PC-3 (cell line): ENCODE data around the gene DHX29. TPM values are rescaled to one million over a fixed set of nuclear protein-coding genes. Genes with fewer than 3 reads are reported as not detected.
"Not testable (repeated sequence)": the region's sequence is repeated elsewhere in the genome, so short reads cannot be mapped to it uniquely, and the experiment has no call there.

ENCODE experiments used
- ATAC-seq: fragments of 200-7000 bp; cut with Tn5 transposase; 2 replicates; pipeline ENCODE4 v1.9.1; 2020; ENCODE audit warnings: mild to moderate bottlenecking, moderate library complexity
- BruUV-seq: library from RNA; stranded (reverse); fragments of 400-500 nt; replicated peaks from 2 replicates; lab custom pipeline; 2021; lab: Mats Ljungman, UMichigan
- CTCF ChIA-PET: fragments of 300-600 bp; sonication (Branson Sonifier 250); formaldehyde crosslinking; loops from one replicate; lab custom pipeline; 2022; ENCODE audit warnings: antibody characterized with exemption; lab: Charles Lee
- POLR2A ChIA-PET: fragments of 300-600 bp; sonication (Branson Sonifier 250); formaldehyde crosslinking; loops from one replicate; lab custom pipeline; 2022; ENCODE audit warnings: antibody characterized with exemption; ENCODE audit not compliant: unreplicated experiment; lab: Charles Lee
- DNase-seq: peaks from one replicate; pipeline ENCODE4 v3.0.0-alpha.2; 2015
- H2AFZ ChIP-seq: fragments of 300-600 bp; sonication (generic); 2 replicates; pipeline ENCODE4 v1.6.0; 2016; ENCODE audit warnings: antibody characterized with exemption, low read length
- H3F3A ChIP-seq: fragments of 300-600 bp; sonication (generic); one replicate; pipeline ENCODE4 v1.6.0; 2017; ENCODE audit warnings: antibody characterized with exemption, low read length, control low read depth, mild to moderate bottlenecking; ENCODE audit not compliant: unreplicated experiment
- H3K27ac ChIP-seq: fragments of 300-600 bp; sonication (generic); 2 replicates; pipeline ENCODE4 v1.5.1; 2016; ENCODE audit warnings: mild to moderate bottlenecking, low read length
- H3K27me3 ChIP-seq: fragments of 300-600 bp; sonication (generic); 2 replicates; pipeline ENCODE4 v1.6.1; 2016; ENCODE audit warnings: low read length, mixed read lengths
- H3K36me3 ChIP-seq: fragments of 300-600 bp; sonication (generic); 2 replicates; pipeline ENCODE4 v1.6.1; 2016; ENCODE audit warnings: low read depth, mixed run types, low read length, mixed read lengths
- H3K4me1 ChIP-seq: fragments of 300-600 bp; sonication (generic); 2 replicates; pipeline ENCODE4 v1.5.1; 2016; ENCODE audit warnings: low read length; ENCODE audit not compliant: insufficient read depth
- H3K4me2 ChIP-seq: fragments of 300-600 bp; sonication (generic); 2 replicates; pipeline ENCODE4 v1.6.0; 2016; ENCODE audit warnings: low read length
- H3K4me3 ChIP-seq: fragments of 300-600 bp; sonication (generic); 2 replicates; pipeline ENCODE4 v1.5.1; 2016; ENCODE audit warnings: mild to moderate bottlenecking, low read length, mixed read lengths
- H3K79me2 ChIP-seq: fragments of 300-600 bp; sonication (generic); 2 replicates; pipeline ENCODE4 v1.6.1; 2017; ENCODE audit warnings: low read length, mixed read lengths
- H3K9ac ChIP-seq: fragments of 300-600 bp; sonication (generic); 2 replicates; pipeline ENCODE4 v1.6.0; 2016; ENCODE audit warnings: mild to moderate bottlenecking, low read length
- H3K9me2 ChIP-seq: fragments of 300-600 bp; sonication (generic); replicated peaks from 2 replicates; pipeline ENCODE4 v1.6.1; 2016; ENCODE audit warnings: mixed run types, low read length, mixed read lengths
- H3K9me3 ChIP-seq: fragments of 300-600 bp; sonication (generic); 2 replicates; pipeline ENCODE4 v1.6.1; 2016; ENCODE audit warnings: low read length, mixed read lengths
- H4K20me1 ChIP-seq: fragments of 300-600 bp; sonication (generic); 2 replicates; pipeline ENCODE4 v1.6.1; 2016; ENCODE audit warnings: low read length, mixed read lengths
- EZH2 ChIP-seq: fragments of 300-600 bp; sonication (generic); IDR thresholded peaks from one replicate; pipeline ENCODE4 v1.6.1; 2017; ENCODE audit warnings: antibody characterized with exemption, mild to moderate bottlenecking, low read length; ENCODE audit not compliant: unreplicated experiment
- EZH2phosphoT487 ChIP-seq: fragments of 300-600 bp; sonication (generic); IDR thresholded peaks from 2 replicates; pipeline ENCODE4 v1.6.1; 2018; ENCODE audit warnings: mild to moderate bottlenecking, antibody characterized with exemption, low read length, borderline replicate concordance
- intact Hi-C: fragments of 100-400 bp; cut with micrococcal nuclease; formaldehyde crosslinking; loops from 2 replicates; pipeline ENCODE4 v1.9.0; 2023
- total RNA-seq: library from RNA; depleted of rRNA; stranded (reverse); fragments of >200 nt; gene quantifications from 2 replicates; pipeline ENCODE4 v1.2.3, GENCODE V29; 2014
- TF ChIP-seq, protein P1 (sequence below): fragments of 300-600 bp; sonication (generic); conservative IDR thresholded peaks from 2 replicates; pipeline ENCODE4 v1.5.1; 2017; ENCODE audit warnings: antibody characterized with exemption, low read depth, mild to moderate bottlenecking, low read length

DHX29 gene
- total RNA-seq, 1 experiment from 2014 or later: 13.4 TPM

- Histone ChIP-seq H3K9ac (no peak overlapping the region), H3K9me3 (no peaks in the 10 kb centered on the region), H2AFZ (no peak overlapping the region), H3K27ac (no peak overlapping the region), H4K20me1 (0 out of 2 replicates have a peak, but pooled peaks cover 4% of the 10 kb centered on the region), H3K4me2 (no peak overlapping the region), H3K36me3 (no peaks in the 10 kb centered on the region), H3F3A (no peaks in the 10 kb centered on the region), H3K4me1 (no peaks in the 10 kb centered on the region; the same call in 1 of the 2 replicates), H3K79me2 (peaks cover 63% of the 10 kb centered on the region), H3K4me3 (no peak overlapping the region), H3K9me2 (no peaks in the 10 kb centered on the region), H3K27me3 (no peaks in the 10 kb centered on the region)
- intact Hi-C loops: no loop called here
- ATAC-seq (no peak), DNase-seq (no peak)
- no TSS peak for BruUV-seq
- TF ChIP-seq EZH2 (no peak), EZH2phosphoT487 (no peak)
- TF ChIP-seq, protein P1, sequence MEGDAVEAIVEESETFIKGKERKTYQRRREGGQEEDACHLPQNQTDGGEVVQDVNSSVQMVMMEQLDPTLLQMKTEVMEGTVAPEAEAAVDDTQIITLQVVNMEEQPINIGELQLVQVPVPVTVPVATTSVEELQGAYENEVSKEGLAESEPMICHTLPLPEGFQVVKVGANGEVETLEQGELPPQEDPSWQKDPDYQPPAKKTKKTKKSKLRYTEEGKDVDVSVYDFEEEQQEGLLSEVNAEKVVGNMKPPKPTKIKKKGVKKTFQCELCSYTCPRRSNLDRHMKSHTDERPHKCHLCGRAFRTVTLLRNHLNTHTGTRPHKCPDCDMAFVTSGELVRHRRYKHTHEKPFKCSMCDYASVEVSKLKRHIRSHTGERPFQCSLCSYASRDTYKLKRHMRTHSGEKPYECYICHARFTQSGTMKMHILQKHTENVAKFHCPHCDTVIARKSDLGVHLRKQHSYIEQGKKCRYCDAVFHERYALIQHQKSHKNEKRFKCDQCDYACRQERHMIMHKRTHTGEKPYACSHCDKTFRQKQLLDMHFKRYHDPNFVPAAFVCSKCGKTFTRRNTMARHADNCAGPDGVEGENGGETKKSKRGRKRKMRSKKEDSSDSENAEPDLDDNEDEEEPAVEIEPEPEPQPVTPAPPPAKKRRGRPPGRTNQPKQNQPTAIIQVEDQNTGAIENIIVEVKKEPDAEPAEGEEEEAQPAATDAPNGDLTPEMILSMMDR: no peak
- ChIA-PET POLR2A (no interaction called here), CTCF (no interaction called here)
Measured at GRCh38 chr5:55320571-55320970, 13.1 kb upstream of the DHX29 start.

DNA sequence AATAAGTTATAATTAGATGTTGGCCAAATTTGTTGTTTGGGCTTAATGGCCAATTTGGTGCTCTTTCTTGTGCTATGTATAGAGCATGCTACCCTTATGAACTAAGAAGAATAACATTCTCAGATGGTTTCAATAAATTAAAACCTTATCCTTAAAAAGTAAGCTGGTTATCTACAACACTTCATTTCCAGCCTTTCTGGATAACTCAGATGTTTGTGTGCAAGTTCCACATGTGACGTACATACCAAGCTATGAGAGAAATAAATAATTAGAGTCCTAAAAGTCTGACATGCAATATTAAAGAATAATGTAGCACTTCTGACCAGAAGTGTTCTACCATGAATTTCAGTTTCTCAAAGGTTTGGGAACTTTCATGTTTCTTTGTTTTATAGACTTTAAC is 12.0 kb upstream of the DHX29 start:
- BruUV-seq: no TSS peak
- no peaks in the 10 kb centered on the region; the same call in 1 of the 2 replicates for H3K4me1 ChIP-seq
- intact Hi-C loops: no loop called here
- peaks cover 74% of the 10 kb centered on the region for H3K79me2 ChIP-seq
- H3F3A ChIP-seq: no peaks in the 10 kb centered on the region
- no peaks in the 10 kb centered on the region for H3K27me3 ChIP-seq
- no peak overlapping the region for H3K9ac ChIP-seq
- H3K9me2 ChIP-seq: no peaks in the 10 kb centered on the region
- H3K27ac ChIP-seq: no peak overlapping the region
- H3K9me3 ChIP-seq: no peaks in the 10 kb centered on the region
- DNase-seq (no peak), ATAC-seq (no peak)
- H4K20me1 ChIP-seq: 0 out of 2 replicates have a peak, but pooled peaks cover 4% of the 10 kb centered on the region
- no peak for TF ChIP-seq EZH2phosphoT487
- no peak for TF ChIP-seq EZH2
- TF ChIP-seq, protein P1: no peak
- no peak overlapping the region for H2AFZ ChIP-seq
- CTCF ChIA-PET: no interaction called here
- no peak overlapping the region for H3K4me3 ChIP-seq
- POLR2A ChIA-PET: no interaction called here
- H3K4me2 ChIP-seq: no peak overlapping the region
- no peaks in the 10 kb centered on the region for H3K36me3 ChIP-seq

DNA sequence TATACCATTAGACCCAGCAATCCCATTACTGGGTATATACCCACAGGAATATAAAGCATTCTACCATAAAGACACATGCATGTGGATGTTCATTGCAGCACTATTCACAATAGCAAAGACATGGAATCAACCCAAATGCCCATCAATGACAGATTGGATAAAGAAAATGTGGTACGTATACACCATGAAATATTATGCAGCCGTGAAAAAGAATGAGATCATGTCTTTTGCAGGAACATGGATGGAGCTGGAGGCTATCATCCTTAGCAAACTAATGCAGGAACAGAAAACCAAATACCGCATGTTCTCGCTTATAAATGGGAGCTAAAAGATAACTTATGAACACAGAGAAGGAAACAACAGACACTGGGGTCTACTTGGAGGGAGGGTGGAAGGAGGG is 10.7 kb upstream of the DHX29 start:
- H3K4me3 ChIP-seq, H3K27me3 ChIP-seq, H3K9ac ChIP-seq, H3K9me3 ChIP-seq, ATAC-seq, POLR2A ChIA-PET, H3F3A ChIP-seq, H3K9me2 ChIP-seq, H3K4me1 ChIP-seq, H3K27ac ChIP-seq, H4K20me1 ChIP-seq, H2AFZ ChIP-seq, H3K4me2 ChIP-seq, DNase-seq, H3K36me3 ChIP-seq, intact Hi-C loops, BruUV-seq, CTCF ChIA-PET: not testable (repeated sequence)
- H3K79me2 ChIP-seq: peaks cover 86% of the 10 kb centered on the region
